D341Med (cell line): Measurements from ENCODE around the gene NDRG2.
"Not testable (repeated sequence)": the region's sequence is repeated elsewhere in the genome, so short reads cannot be mapped to it uniquely, and the experiment has no call there.

Source experiments
- DNase-seq: peaks from one replicate; pipeline ENCODE4 v3.0.0; 2012; ENCODE audit warnings: low spot score

Gene NDRG2

DNA sequence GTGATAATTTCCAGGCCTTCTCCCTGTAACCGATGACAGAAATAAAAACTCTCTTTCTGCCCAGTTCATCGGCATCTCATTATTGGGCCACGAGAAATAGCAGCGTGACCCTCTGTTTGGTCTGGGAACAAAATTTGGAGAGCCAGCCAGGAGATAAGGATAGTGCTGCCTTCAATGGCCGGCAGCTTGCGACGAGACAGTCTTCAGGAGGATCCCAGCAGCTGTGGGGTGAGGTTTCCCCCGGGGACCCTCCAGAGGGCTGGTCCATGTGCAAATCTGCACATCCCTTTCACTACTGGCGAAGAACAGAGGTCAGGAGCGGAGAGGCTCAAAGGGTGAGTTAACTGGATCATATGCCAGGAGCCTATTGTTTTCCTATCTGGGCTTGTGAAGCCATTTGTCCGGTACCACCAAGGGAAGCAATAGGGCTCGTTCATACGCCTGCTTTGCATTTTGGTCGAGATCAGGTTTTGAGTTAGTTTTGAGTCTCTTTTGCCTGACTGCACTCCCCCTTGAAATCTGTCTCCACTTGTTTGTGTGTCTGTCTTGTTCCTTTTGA, 21.0 kb downstream of the NDRG2 start:
- DNase-seq, result no peak

DNA sequence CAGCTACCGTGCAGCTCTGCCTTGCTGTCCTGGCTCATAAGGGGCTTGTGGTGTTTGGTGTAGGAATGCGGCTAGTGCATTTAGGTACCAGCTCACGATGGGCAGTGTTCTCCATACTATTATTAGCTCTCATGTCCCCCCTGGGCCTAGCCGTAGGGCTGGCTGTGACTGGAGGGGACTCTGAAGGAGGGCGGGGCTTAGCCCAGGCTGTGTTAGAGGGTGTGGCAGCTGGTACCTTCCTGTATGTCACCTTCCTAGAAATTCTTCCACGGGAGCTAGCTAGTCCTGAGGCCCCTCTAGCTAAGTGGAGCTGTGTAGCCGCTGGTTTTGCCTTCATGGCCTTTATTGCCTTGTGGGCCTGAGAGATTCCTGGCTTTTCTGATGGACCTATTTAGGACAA, 23.6 kb downstream of the NDRG2 start:
- no peak for DNase-seq

DNA sequence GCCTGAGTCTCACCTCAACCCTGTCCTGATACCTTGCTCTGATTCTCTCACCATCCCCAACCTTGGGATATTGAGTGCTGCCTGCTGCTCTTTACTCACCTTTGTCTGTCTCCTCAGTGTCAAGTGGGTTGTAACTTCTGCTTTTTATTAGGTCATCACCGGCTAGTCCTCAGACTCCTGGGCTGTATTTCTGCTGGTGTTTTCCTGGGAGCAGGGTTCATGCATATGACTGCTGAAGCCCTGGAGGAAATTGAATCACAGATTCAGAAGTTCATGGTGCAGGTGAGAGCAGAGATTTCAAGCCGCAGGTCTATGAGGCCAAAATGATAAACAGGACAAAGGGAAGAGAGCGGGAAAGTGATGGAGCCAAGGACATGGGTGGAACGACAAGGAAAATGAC, 25.3 kb downstream of the NDRG2 start:
- DNase-seq, result no peak

DNA sequence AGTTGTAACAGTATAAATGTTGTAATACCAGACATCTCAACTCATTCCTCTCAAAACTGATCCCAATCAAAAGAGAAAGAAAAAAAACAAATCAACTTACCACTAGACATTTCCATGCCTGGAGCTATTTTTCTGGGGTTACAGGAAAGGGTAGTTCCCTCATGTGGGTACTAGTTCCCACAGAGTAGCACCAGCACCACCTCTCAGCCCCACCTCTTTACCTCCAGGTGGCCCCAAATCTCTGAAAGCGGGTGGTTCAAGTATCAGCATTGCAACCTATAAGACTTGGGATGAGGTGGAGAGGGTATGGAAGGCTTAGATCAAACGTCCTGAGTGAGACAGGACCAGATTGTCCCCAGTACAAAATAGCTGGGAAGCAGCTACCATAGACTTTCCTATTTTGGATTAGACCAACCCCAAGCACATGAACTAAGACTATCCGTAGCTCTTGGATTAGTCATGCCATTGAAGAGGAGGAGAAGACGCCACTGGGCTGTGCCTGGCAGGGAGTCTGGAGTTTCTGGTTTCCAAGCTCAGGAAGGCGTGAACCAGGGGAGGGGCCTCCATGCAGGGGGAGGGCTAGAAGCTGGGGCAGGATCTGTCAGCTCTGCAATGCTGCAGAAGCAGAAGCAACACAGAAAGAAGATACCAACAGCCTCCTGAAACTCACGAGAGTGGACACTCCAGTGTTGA, 26.0 kb downstream of the NDRG2 start, which contains the start of gene SLC39A2:
TSS of gene SLC39A2 (plus strand) at position 620 of the 693 bp plus-strand sequence. CDS start 154 bp downstream, outside the sequence.
- no peak for DNase-seq

DNA sequence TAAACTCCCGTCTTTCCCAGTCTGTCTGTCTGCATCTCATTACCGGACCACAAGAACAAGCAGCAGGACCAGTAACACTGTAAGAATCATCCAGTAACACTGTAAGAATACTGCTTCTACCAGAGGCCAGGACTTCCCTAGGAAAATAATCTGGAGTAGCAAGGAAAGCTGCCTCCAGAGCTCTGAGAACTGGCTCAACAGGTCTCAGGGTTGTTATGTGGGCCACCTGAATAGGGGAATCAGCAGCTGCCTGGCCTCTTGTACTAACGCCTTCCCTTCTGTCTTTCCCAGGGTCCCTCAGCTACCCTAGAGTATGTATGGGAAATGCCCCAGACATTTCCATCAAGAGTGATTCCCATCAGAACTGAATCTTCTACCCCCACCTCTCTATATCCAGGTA, 26.7 kb downstream of the NDRG2 start:
- DNase-seq, result no peak

DNA sequence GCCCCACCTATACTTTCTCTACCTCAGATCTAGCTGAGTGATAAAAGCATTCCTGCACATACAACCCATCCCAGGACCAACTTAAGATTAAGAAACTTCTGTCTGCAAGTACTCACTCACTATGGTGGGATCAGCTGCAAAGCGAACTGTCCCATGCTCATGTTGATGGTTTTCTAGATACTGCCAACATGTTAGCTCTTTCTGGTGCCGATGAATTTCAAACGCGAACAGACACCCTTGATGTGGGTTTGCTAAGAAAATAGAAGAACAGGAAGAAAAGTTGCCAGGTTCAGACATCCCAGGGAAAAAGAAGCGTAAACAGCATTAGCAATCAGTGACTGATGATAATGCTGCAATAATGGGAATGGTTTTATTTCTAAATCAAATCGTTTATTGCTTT, 27.3 kb downstream of the NDRG2 start:
- DNase-seq, result no peak

DNA sequence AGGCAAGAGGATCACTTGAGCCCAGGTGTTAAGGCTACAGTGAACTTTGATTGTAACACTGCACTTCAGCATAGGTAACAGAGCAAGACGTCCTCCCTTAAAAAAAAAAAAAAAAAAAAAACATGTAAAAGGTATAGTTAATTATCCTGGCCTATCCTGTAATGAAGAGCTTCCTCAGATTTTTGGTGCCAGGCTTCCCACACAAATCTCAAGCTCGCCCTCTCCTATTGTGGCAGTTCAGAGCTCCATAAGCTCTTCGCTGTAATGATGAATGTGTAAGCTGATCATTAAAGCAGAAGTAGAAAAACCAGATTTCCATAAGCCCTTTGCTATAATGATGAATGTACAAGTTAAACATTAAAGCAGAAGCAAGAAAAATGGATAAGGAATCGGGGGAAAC, 27.7 kb downstream of the NDRG2 start:
- DNase-seq, result no peak

DNA sequence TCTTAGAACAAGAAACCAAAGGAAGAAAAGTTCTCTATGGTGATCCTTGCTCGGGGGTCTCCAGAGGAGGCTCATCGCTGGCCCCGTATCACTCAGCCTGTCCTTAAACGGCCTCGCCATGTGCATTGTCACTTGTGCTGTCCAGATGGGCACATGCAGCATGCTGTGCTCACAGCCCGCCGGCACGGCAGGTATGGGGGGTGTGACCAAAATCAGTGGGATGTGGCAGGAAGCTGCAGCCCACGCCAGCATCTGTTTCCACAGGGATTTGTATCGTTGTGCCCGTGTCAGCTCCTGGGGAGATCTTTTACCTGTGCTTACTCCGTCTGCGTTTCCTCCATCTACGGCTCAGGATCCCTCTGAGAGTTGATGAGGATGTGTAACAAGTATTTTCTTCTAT, 28.3 kb downstream of the NDRG2 start:
- no peak for DNase-seq

DNA sequence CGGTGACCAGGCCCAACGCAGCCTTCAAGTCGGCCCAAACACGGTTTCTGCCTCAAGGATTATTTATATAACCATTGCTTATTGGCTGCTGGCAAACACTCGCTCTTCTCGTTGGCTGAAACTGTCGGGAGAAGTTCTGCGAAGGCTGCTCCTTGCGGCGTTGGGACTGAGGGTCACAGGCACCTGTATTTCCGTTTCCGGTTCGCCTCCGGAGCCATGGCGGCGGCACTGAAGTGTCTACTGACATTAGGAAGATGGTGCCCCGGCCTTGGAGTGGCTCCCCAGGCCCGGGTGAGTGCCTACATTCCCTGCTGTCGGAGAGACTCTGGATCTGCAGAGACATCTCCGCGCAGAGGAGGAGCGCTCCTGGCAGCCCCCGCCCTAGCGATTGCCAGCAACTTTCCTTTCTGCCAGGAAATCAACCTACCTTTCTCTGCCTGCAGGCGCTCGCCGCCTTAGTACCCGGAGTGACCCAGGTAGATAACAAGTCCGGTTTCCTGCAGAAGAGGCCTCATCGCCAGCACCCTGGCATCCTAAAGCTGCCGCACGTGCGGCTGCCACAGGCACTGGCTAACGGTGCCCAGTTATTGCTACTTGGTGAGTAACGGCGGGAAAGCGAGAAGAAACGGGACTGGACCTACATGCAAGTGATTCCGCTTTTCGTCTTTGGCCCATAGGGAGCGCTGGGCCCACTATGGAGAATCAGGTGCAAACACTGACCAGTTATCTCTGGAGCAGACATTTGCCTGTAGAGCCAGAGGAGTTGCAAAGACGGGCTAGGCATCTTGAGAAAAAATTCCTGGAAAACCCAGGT, 34.9 kb downstream of the NDRG2 start, which contains the start of gene METTL17:
TSS of gene METTL17 (plus strand) at position 194 of the 814 bp plus-strand sequence. CDS start at position 217, 23 bp downstream.
- DNase-seq, result peak; percentile 91

DNA sequence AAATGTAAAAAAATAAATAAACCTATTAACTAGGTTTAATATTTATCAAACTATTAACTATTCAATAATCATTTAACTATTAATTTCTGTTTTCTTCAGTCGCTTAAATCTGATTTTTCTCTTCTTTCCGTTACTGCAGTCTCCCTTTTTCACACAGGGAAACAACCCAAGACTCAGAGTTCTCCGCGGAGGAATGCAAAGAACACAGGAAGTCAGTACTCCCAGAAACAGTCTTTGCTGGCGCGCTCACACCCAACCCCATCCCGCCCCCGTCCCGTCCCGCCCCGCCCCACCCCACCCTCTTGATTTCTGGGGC, 35.4 kb downstream of the NDRG2 start:
- no peak for DNase-seq

DNA sequence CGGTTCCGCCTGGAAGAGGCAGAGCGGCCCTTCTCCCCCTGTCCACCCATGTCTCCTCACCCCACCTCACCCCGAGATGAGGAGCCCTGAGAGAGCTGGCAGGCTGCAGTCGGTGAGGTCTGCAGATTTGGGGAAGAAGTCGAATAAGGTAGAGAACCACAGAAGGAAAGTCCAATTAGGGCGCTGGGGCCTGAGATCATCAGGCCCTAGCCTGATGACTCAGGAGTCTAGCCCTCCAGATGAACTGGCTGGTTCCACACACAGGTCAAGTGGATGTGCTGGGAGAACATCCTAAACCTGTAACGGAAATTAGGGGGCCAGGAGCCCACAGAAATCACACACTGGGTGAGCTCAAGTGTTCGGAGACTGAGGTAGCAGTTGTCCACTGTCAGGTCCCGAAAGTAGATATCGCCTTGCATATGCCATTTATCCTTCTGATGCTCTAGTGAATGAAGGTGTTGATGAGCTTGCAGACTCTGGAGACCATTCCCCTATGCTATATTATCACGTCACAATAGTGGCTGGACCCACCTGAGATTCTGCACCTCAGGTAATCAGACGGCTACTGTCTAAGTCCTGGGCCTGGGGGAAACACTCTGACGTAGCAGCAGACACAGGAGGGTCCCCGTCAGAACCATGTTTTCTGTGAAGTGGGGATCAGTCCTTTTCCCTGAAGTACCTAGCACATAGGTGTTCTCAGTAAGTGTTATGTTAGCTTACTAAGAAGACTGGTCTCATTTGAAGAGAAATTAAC, 36.0 kb downstream of the NDRG2 start:
- no peak for DNase-seq

DNA sequence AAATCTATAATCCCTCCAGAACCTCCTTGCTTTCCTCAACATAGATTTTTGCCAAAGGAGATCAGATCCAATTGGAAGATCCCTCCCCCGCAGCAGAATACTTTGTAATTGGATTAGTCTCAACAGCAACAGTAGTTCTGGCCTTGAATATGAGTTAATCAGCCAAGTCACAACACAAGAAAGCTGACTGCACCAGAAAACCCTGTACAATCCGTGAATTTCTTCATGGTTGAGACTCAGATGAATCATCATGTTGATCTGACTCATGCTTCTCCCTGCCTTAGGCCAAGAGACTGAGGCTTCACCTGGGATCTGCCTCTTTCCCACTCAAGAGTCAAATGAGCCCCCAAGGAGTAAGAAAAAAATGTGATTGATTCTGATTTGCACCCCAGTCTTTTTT, 38.0 kb downstream of the NDRG2 start:
- no peak for DNase-seq

DNA sequence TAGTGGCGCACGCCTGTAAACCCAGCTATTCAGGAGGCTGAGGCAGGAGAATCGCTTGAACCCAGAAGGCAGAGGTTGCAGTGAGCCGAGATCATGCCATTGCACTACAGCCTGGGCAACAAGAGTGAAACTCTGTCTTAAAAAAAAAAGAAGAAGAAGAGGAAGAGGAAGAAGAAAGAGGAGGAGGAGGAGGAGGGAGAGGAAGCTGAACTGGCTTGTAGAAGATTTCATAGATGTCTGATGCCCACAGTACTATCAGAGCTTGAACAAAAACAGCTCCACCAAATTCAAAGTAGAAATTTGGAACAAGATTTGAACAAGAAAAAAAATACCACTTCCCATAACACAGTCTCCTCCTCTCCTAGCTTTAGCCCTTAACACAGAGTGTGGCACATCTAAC, 39.2 kb downstream of the NDRG2 start:
- not testable (repeated sequence) for DNase-seq

DNA sequence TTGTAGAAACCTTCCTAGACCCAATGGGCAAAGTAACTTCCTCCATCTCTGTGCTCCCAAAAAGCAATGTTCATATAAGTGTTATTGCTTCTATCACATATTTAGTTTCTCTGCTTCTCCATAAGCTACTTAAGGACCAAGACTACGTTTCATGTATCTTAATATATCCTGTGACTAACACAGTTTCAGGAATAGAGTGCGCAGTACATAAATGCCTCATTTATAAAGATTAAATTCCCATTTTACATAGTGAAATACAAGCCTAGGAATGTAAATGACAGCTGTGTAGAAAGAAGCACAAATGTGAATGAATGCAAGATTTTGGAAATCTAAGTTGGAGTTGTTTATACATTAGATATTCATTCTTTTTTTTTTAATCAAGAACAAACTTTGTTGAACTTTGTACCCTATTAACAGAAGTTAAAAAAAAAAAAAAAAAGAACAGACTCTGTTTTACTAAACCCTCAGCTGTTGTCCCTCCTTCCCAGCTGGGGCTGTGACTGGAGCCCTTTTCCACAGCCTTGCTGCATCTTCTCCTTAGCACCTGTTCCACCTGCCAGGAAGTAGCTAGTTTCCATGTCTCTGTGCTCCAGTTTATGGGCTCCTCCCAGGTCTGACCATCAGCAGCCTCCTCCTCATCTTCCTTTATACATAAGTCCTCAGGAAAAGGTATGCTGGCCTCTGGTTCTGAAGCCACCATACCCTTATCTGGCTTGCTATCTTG, 42.1 kb downstream of the NDRG2 start:
- DNase-seq, result no peak

DNA sequence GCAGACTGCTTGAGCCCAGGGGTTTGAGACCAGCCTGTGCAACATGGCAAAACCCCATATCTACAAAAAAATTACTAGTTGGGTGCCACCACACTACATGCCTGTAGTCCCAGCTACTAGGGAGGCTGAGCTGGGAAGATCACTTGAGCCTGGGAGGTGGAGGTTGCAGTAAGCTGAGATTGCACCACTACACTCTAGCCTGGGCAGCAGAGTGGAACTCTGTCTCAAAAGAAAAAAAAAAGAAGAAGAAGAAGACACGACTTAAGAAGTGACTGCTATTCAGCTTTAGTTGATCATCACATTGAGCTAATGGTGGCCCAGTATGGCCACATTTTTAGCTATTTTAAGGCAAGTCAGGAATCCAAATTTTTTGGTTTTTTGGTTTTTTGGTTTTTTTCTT, 44.0 kb downstream of the NDRG2 start:
- DNase-seq, result no peak

DNA sequence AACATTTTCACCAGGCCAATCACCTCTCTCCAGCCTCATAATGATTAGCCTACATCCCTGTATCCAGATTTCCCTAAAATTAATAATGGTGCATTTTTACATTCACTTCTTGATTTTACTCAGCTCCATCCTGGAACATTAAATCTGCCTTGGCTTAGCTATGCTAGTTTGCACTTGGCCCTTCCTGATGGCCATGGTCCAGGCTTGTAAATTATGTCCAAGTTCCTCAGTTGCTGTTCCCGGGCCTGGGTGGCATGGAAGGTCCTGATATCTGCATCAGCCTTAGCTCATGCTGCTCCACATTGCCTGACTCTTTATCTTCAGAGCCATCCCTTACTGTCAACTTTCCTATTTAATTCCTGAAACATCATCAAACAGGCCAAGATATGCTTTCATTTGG, 46.2 kb downstream of the NDRG2 start:
- DNase-seq, result no peak

DNA sequence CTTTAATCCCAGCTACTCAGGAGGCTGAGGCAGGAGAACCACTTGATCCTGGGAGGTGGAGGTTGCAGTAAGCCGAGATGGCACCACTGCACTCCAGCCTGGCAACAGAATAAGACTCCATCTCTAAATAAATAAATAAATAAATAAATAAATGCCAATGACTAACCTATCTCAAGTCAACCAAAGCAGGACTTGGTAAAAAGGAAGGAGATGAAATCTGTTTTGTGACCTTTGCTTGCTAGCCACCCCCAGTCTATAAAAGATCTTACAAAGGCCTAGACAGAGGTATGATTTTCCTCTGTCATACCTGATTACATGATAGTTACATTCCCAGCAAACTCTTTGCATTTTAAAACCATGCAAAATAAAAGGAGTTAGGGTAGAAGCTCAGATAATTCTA, 48.6 kb downstream of the NDRG2 start:
- no peak for DNase-seq

DNA sequence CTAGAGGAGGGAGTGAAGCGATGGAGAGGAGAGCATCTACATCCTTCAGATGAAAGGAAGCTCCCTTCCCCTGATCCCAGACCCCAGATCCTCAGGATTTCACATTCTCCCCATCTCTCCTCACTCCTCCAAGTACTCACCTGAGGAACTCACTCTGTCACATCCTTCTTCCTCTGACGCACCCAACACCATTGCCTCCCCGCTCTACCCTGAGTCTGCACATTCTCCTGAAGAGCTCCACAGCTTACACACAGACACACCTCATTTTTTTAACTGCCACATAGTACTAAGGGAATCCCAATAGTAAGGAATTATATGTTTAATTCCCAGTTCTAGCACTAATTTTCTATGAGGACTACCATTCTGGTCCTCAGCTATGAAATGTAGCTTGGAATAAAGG, 51.4 kb downstream of the NDRG2 start:
- DNase-seq, result no peak

DNA sequence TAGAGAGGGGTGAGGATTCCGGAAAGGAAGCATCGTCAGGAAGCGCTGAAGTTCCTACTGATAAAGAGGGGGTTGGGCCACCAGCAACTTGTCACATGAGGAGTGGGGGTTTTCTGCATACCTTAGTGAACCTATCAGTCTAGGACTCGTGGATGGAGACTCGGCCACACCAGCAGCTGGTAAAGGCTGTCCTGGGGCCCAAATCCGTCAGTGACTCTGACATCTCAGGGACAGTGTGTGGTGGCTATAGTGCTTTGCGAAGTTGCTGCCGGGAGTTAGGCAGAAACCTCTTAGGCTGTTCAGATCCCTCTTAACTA, 53.2 kb downstream of the NDRG2 start:
- no peak for DNase-seq

DNA sequence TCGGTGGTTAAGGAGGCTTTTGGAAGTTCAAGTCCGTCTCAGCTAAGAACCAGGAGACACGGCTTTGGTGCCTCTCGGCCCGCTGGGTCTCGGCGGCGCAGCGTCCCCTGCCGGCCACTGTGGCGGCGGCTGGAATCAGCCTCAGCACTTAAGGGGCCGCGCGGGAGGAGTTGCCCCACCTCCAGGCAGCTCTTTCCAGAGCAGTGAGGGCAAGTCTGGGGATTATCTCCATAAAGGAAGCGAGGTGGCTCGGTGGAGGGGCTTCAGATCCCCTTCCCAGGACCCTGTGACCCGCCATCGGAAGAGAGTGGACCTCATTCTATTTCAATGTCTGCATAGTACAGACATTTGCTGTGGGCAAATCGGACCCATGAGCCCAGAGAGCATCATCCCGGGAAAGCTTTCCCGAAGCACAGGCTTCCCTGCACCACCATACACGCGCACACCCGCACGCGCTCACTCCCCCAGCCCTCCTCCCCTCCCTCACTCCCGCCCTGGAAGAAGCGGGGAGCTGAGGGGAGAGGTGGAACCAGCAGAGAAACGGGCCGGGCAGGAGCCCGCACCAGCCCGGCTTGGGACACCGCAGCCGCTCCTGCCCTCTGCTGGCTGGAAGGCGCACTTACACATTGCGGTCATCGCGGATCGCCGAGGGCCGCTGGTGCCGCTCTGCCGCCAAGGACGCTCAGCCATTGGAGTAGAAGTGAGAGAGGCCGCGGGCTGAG, 53.7 kb downstream of the NDRG2 start:
- peak; percentile 93 for DNase-seq

DNA sequence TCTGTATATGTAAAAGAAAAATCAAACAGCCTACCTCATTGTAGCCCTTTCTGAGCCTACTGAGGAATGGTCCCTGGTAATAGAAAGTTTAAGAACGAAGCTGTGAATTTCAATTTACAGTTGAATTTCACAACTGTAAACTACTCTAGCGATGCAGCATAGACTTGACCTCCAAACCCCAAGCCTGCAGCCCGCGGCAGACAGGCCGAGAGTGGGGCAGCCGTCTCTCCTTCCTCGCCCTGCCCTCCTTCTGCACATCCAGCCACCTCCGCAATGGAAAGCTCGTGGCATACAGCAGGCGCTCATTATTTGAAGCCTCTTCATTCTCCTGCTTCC, 54.2 kb downstream of the NDRG2 start:
- DNase-seq, result no peak

DNA sequence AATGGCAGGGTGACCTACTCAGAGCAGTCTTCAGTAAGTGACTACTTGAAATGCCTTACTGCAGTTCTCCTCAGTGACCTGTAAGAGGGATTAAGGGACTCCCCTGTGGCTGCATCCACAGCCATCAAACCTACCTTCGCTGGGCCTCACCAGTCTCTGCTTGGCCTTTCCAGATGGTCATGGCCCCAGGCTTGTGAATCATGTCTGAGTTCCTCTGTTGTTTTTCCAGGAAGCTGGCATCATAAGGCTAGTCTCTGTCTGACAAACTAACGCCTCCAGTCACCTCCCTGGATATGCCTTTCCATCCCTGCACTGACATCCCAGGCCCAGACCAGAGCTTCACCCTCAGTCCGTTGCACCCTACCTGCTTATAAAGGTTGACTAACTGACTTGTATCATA, 55.5 kb downstream of the NDRG2 start:
- no peak for DNase-seq
